NT2/D1 (cell line): ENCODE data around the gene TNNT2.

Experiments
- DNase-seq: peaks from one replicate; pipeline ENCODE4 v3.0.0-alpha.2; 2011; ENCODE audit warnings: low read depth, low spot score
- H3K27me3 ChIP-seq: 2 replicates; pipeline ENCODE4 v1.6.0; 2011; ENCODE audit warnings: mild to moderate bottlenecking; ENCODE audit not compliant: insufficient read length, insufficient read depth
- H3K36me3 ChIP-seq: 2 replicates; pipeline ENCODE4 v1.6.1; 2011; ENCODE audit warnings: mild to moderate bottlenecking, low read length, mixed read lengths; ENCODE audit not compliant: insufficient read depth, insufficient read length
- H3K4me1 ChIP-seq: 2 replicates; pipeline ENCODE4 v1.5.1; 2011; ENCODE audit not compliant: insufficient read depth, insufficient read length
- H3K4me3 ChIP-seq: 2 replicates; pipeline ENCODE4 v1.5.1; 2011; ENCODE audit warnings: low read depth; ENCODE audit not compliant: insufficient read length
- H3K9ac ChIP-seq: 2 replicates; pipeline ENCODE4 v1.6.0; 2011; ENCODE audit warnings: low read depth; ENCODE audit not compliant: insufficient read length
- H3K9me3 ChIP-seq: 2 replicates; pipeline ENCODE4 v1.5.1; 2011; ENCODE audit warnings: mild to moderate bottlenecking, low read length; ENCODE audit not compliant: insufficient read depth
- SUZ12 ChIP-seq: IDR thresholded peaks from 2 replicates; pipeline ENCODE4 v1.6.1; 2011; ENCODE audit not compliant: insufficient read length, insufficient read depth; ENCODE audit errors: extremely low read depth
- YY1 ChIP-seq: IDR thresholded peaks from 2 replicates; pipeline ENCODE4 v1.6.1; 2011; ENCODE audit not compliant: insufficient read length, insufficient read depth
- ZNF274 ChIP-seq: IDR thresholded peaks from 2 replicates; pipeline ENCODE4 v1.6.1; 2011; ENCODE audit warnings: mild to moderate bottlenecking, low read depth, low read length

Gene TNNT2

DNA sequence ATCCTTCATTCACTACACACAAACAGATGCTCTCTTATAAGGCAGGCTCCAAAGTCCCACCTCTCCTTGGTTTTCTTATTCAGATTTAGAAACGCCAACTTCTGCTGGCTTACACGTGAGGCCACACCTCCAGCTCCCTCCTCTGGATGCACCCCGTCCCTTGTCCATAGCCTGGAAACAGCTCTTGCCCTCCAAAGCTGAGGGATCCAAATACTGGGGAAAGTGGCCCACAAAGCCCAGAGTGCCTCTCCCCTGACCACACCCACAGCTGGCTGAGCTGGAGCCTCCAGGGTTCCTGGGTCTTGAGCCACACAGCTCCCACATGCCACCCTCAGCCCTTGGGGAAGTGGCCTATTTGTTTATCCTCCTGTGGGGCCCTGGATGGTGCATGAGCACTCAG lies 17.1 kb upstream of the TNNT2 start:
- Histone ChIP-seq H3K4me1 (peaks cover 16% of the 10 kb centered on the region), H3K4me3 (no peak overlapping the region), H3K27me3 (peaks cover 26% of the 10 kb centered on the region), H3K36me3 (no peaks in the 10 kb centered on the region), H3K9me3 (no peaks in the 10 kb centered on the region), H3K9ac (no peak overlapping the region)
- TF ChIP-seq YY1 (no peak), ZNF274 (no peak), SUZ12 (no peak)
- no peak for DNase-seq

GRCh38 chr1:201393076-201393475 lies 15.6 kb upstream of the TNNT2 start:
- DNase-seq: no peak
- TF ChIP-seq YY1 (no peak), SUZ12 (no peak), ZNF274 (no peak)
- H3K4me3 ChIP-seq: no peak overlapping the region
- no peaks in the 10 kb centered on the region for H3K9me3 ChIP-seq
- peaks cover 10% of the 10 kb centered on the region for H3K27me3 ChIP-seq
- no peak overlapping the region for H3K9ac ChIP-seq
- H3K36me3 ChIP-seq: no peaks in the 10 kb centered on the region
- peaks cover 15% of the 10 kb centered on the region for H3K4me1 ChIP-seq

DNA sequence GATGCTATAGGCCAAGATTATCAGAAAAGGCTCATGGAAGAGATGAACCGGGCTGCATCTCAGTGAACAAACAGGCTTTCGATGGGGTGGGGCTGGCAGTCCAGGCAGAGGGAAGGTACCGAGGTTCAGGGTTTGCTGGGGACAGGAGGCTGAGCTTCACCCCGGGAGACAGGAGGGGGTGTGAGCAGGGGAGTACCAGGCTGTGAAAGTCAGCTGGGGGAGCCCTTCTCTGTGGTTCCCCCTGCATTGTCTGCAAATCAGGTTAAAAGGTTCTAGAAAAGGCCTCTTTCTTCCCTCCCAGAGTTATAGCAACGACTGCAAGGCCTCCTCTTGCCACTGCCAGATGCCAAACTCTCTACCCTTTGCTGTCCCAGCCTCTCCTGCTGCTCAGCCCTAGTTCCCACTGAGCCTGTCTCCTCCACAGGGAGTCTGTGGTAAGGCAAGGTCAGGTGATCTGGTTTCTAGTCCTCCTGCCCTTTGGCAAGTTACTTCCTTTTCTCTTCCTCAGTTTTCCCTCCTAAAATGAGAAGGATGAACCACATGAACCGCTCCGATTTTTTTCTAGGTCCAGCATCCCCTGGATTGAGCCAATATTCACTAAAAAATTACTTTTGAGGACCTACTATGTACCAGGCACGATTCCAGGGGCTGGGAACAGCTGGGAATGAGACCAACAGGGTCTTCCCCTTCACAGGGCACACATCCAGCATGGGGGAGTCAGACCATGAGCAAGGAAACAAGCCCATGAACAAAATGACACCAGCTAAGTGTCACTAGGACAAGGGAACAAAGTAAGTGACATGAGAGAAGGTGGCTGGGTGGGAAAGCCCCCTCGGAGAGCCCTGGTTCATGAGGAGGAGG lies 14.4 kb upstream of the TNNT2 start:
- Histone ChIP-seq H3K27me3 (no peaks in the 10 kb centered on the region), H3K36me3 (no peaks in the 10 kb centered on the region), H3K4me1 (peaks cover 11% of the 10 kb centered on the region), H3K9ac (no peak overlapping the region), H3K9me3 (no peaks in the 10 kb centered on the region), H3K4me3 (no peak overlapping the region)
- TF ChIP-seq YY1 (no peak), SUZ12 (no peak), ZNF274 (no peak)
- no peak for DNase-seq

DNA sequence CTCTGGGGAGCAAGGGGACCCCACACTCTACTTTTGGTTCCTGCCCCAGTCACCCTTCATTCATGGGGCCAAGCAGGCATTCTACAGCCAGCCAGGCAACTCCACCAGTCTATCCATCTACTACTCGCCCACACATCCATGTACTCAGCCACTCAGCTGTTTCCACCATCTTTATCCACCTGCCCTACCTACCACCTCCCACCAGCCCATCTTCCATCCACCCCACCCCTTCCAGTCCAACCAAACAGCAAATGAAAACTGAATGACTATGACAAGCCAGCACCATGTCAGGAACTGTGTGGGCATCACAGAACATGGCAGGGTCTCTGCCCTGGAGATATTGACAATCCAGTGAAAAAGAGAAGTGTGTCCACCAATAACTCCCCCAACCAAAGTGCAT lies 13.7 kb upstream of the TNNT2 start:
- H3K9me3 ChIP-seq: no peaks in the 10 kb centered on the region
- DNase-seq: no peak
- no peak overlapping the region for H3K9ac ChIP-seq
- H3K4me1 ChIP-seq: peaks cover 8% of the 10 kb centered on the region
- H3K36me3 ChIP-seq: no peaks in the 10 kb centered on the region
- H3K4me3 ChIP-seq: no peak overlapping the region
- no peaks in the 10 kb centered on the region for H3K27me3 ChIP-seq
- TF ChIP-seq ZNF274 (no peak), SUZ12 (no peak), YY1 (no peak)

DNA sequence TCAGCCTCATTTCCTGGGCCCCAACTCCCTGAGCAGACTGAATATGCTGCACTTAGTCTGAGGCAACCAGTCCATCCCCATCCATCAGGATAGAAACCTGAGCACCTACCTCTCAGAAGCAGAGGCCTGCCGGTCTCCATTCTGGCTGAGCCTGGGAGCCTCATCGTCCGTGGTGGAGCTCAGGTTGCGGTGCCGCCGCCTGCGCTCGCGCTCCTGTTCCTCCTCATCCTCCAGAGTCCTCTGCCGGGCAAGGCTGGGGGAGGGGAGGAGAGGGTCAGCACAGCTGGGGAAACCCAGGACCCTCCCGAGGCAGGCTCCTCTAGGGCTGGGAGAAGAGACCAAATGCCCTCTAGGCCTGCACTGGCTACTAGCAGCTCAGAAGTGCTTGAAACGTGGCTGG lies 11.6 kb upstream of the TNNT2 start:
- Histone ChIP-seq H3K27me3 (no peaks in the 10 kb centered on the region), H3K9me3 (no peaks in the 10 kb centered on the region), H3K9ac (no peak overlapping the region), H3K4me3 (no peak overlapping the region), H3K4me1 (peaks cover 9% of the 10 kb centered on the region), H3K36me3 (no peaks in the 10 kb centered on the region)
- no peak for TF ChIP-seq YY1
- no peak for TF ChIP-seq ZNF274
- TF ChIP-seq SUZ12: no peak
- DNase-seq: no peak

DNA sequence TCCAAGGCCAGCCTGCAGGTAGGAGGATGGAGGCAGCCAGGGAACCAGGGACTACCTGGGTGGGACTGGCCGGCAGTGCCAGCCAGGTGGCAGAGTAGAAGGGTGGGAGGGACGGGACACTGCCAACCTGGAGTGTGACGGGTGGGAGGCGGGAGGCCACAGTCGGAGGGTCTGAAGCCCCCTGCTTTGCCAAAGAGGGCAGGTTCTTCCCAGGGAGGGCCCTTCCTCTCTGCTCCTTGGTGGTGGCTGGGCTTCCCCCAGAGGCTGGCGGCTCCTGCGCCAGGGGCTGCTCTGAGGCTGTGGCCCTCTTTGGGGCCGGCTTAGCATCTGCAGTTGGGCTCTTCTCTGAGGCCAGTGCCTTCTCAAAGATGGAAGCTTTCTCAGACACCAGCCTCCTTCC lies 8.7 kb upstream of the TNNT2 start:
- no peak for DNase-seq
- no peak overlapping the region for H3K9ac ChIP-seq
- H3K4me3 ChIP-seq: no peak overlapping the region
- no peak for TF ChIP-seq ZNF274
- TF ChIP-seq SUZ12: no peak
- no peak for TF ChIP-seq YY1
- H3K36me3 ChIP-seq: no peaks in the 10 kb centered on the region
- H3K4me1 ChIP-seq: peaks cover 11% of the 10 kb centered on the region
- H3K27me3 ChIP-seq: no peaks in the 10 kb centered on the region
- H3K9me3 ChIP-seq: no peaks in the 10 kb centered on the region

DNA sequence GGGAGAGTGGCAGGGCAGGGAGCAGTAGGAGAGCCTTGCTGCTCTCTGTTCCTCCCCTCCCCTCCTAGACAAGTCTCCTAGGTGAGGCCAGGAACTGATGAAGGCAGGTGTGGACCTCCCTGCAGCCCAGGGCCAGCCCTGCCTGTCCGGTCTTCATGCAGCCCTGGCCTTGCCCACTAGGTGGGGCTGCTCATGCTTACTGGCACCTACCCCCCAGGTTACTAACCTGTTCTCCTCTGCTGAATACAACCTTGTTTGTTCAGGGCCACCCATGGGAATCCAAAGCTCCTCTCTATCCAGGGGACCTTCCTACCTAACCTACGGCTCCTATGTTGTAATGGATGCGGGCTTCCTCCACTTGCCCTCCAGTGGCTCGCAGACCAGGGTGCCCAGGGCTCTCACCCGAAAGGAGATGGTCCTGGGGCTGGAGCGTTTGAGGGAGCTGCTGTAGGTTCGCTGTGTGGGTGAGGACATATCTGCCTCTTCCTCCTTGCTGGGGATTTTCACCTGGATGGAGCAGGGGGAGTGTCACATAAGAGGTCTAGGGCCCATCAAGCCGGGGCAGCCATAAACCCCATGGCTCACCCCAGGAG lies 7.9 kb upstream of the TNNT2 start:
- H3K9ac ChIP-seq: no peak overlapping the region

More for the DNA sequence above, 7.9 kb upstream of the TNNT2 start:
- peak; percentile 54 for DNase-seq
- H3K36me3 ChIP-seq: no peaks in the 10 kb centered on the region
- TF ChIP-seq YY1: no peak
- no peak for TF ChIP-seq ZNF274
- TF ChIP-seq SUZ12: no peak
- no peaks in the 10 kb centered on the region for H3K27me3 ChIP-seq
- H3K4me1 ChIP-seq: peaks cover 11% of the 10 kb centered on the region
- no peak overlapping the region for H3K4me3 ChIP-seq
- no peaks in the 10 kb centered on the region for H3K9me3 ChIP-seq
